ENCODE data around the gene NFATC2.

Gene NFATC2

GRCh38 chr20:51533291-51534172, 9.0 kb downstream of the NFATC2 start:
- Histone ChIP-seq H3K4me2 (ENCODE audit: low read depth, low read length, poor library complexity, severe bottlenecking) (peak overlapping the region; percentile 73), H3K4me3 (ENCODE audit: insufficient read depth, low read length, poor library complexity, severe bottlenecking) (no peak overlapping the region), H2AFZ (ENCODE audit: low read depth, low read length, severe bottlenecking) (no peak overlapping the region), H3K27ac (ENCODE audit: low read depth, low read length) (peak overlapping the region; percentile 89; the same call in 1 of the 2 replicates), H3F3A (ENCODE audit: insufficient read depth) (peaks cover 10% of the 10 kb centered on the region; the same call in 1 of the 2 replicates), H3K9me3 (ENCODE audit: insufficient read depth, low read length) (no peaks in the 10 kb centered on the region), H3K36me3 (ENCODE audit: low read length) (no peaks in the 10 kb centered on the region), H3K27me3 (ENCODE audit: low read length) (no peaks in the 10 kb centered on the region), H3K9me2 (replicated peaks; ENCODE audit: insufficient read depth, low read length) (no peaks in the 10 kb centered on the region), H4K20me1 (ENCODE audit: low read depth, low read length) (peaks cover 3% of the 10 kb centered on the region; the same call in 1 of the 2 replicates), H3K79me2 (ENCODE audit: insufficient read depth, low read length) (peaks cover 70% of the 10 kb centered on the region), H3K9ac (ENCODE audit: low read length) (no peak overlapping the region)
- no peak for TF ChIP-seq CTCF (IDR thresholded peaks at IDR 0.05; ENCODE audit: insufficient read depth, low read length, poor library complexity, severe bottlenecking)
- no peak for TF ChIP-seq EZH2phosphoT487 (conservative IDR thresholded peaks at IDR 0.05; ENCODE audit: low read length)

DNA sequence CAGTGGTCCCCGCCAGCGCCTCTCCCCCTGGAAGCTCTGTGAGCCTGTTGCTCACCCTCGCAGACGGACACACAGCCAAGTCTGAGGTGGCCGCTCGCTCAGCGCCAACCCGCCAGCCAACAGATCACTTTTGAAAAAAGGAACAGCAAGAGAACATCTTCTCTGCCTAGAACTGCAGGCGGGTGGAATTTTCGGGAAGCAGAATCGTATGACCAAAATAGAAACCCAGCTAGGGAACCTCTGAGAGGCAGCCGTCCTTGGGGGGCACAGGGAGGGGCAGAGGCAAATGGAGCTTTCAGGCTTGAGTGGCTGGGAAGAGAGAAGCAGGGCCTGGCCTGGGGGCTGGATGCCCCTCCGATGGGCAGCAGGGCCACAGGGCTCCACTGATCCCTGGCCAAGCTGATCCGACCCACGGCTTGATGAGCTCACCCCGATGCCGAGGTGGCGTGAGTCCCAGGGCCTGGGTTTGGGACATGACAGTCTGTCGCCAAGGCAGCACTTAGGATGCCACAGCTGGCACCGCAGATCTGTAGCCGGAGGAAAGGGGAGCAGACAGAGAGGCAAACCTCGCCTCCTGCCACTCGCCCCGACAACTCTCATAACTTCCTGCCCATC, 9.8 kb downstream of the NFATC2 start:
- Histone ChIP-seq H3K9ac (ENCODE audit: low read length) (no peak overlapping the region), H3F3A (ENCODE audit: insufficient read depth) (peaks cover 10% of the 10 kb centered on the region; the same call in 1 of the 2 replicates), H3K9me3 (ENCODE audit: insufficient read depth, low read length) (no peaks in the 10 kb centered on the region), H2AFZ (ENCODE audit: low read depth, low read length, severe bottlenecking) (no peak overlapping the region), H3K4me3 (ENCODE audit: insufficient read depth, low read length, poor library complexity, severe bottlenecking) (no peak overlapping the region), H3K36me3 (ENCODE audit: low read length) (no peaks in the 10 kb centered on the region), H4K20me1 (ENCODE audit: low read depth, low read length) (peaks cover 3% of the 10 kb centered on the region; the same call in 1 of the 2 replicates), H3K79me2 (ENCODE audit: insufficient read depth, low read length) (peaks cover 70% of the 10 kb centered on the region), H3K27me3 (ENCODE audit: low read length) (no peaks in the 10 kb centered on the region), H3K9me2 (replicated peaks; ENCODE audit: insufficient read depth, low read length) (no peaks in the 10 kb centered on the region), H3K27ac (ENCODE audit: low read depth, low read length) (peak overlapping the region; percentile 89), H3K4me2 (ENCODE audit: low read depth, low read length, poor library complexity, severe bottlenecking) (peak overlapping the region; percentile 73)
- no peak for TF ChIP-seq CTCF (IDR thresholded peaks at IDR 0.05; ENCODE audit: insufficient read depth, low read length, poor library complexity, severe bottlenecking)
- no peak for TF ChIP-seq EZH2phosphoT487 (conservative IDR thresholded peaks at IDR 0.05; ENCODE audit: low read length)

DNA sequence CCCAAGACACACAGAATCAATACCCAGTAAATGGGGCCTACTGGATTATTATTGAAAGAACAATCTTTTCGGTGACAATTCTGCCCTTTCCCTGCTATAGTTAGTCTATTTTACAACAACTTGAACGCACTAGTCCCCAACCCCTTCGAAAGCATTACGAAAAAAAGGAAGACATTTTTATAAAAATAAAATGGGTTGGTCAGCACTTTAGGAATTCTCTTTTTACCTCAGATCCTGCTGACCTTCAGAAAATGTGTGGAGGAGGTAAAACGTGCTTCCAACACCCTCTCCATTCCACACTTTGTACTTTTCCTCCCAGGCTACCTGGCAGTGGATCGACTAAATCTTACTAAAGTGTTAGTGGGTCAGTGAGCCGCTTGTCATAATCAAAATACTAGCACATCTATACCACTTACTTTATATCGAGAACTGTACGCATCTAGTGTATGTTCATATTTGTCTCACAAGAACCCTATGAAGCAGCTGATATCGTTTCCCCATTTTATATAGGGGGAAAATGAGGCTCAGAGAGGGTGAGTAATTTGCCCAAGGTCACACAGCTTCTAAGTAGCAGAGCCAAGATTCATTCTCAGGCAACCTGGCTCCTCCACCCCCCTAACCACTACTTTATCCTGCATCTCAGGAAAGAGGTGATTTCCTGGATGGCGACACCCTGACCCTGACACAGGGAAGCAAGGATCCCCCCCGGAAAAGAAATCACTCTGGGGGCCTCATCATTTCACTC, 10.6 kb downstream of the NFATC2 start:
- peaks cover 3% of the 10 kb centered on the region; the same call in 1 of the 2 replicates for H4K20me1 ChIP-seq (ENCODE audit: low read depth, low read length)

More for the DNA sequence above, 10.6 kb downstream of the NFATC2 start:
- Histone ChIP-seq H3K4me3 (ENCODE audit: insufficient read depth, low read length, poor library complexity, severe bottlenecking) (no peak overlapping the region), H3K27ac (ENCODE audit: low read depth, low read length) (peak overlapping the region; percentile 89), H3K36me3 (ENCODE audit: low read length) (no peaks in the 10 kb centered on the region), H3K27me3 (ENCODE audit: low read length) (no peaks in the 10 kb centered on the region), H3K9ac (ENCODE audit: low read length) (no peak overlapping the region), H3F3A (ENCODE audit: insufficient read depth) (peaks cover 10% of the 10 kb centered on the region; the same call in 1 of the 2 replicates), H3K9me3 (ENCODE audit: insufficient read depth, low read length) (no peaks in the 10 kb centered on the region), H3K79me2 (ENCODE audit: insufficient read depth, low read length) (peaks cover 71% of the 10 kb centered on the region), H3K4me2 (ENCODE audit: low read depth, low read length, poor library complexity, severe bottlenecking) (peak overlapping the region; percentile 73), H2AFZ (ENCODE audit: low read depth, low read length, severe bottlenecking) (no peak overlapping the region), H3K9me2 (replicated peaks; ENCODE audit: insufficient read depth, low read length) (no peaks in the 10 kb centered on the region)
- TF ChIP-seq EZH2phosphoT487 (conservative IDR thresholded peaks at IDR 0.05; ENCODE audit: low read length) (no peak), CTCF (IDR thresholded peaks at IDR 0.05; ENCODE audit: insufficient read depth, low read length, poor library complexity, severe bottlenecking) (no peak)

Measured in SU-DHL-6 (cell line).